ENCODE measurements around the gene ZC3H12C.

DNA sequence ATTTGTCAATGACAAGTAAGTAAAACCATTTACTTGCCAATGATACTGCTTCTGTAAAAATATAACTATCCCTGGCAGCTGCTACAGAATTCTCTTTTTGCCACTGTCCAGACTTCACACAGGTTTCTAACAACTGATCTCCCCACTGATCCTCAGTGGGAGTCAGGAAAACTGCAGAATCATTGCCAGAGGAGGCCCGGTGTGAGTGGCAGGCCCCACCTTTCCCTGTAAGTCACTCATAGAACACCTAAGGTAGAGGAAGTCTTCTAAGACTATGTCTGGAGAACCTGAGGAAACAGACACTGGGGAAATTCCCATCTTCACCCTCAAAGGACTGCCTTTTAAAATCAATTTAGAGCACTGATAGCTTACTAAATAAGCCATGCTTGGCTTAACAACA, 66.3 kb downstream of the ZC3H12C start:
- TF ChIP-seq, protein P1, sequence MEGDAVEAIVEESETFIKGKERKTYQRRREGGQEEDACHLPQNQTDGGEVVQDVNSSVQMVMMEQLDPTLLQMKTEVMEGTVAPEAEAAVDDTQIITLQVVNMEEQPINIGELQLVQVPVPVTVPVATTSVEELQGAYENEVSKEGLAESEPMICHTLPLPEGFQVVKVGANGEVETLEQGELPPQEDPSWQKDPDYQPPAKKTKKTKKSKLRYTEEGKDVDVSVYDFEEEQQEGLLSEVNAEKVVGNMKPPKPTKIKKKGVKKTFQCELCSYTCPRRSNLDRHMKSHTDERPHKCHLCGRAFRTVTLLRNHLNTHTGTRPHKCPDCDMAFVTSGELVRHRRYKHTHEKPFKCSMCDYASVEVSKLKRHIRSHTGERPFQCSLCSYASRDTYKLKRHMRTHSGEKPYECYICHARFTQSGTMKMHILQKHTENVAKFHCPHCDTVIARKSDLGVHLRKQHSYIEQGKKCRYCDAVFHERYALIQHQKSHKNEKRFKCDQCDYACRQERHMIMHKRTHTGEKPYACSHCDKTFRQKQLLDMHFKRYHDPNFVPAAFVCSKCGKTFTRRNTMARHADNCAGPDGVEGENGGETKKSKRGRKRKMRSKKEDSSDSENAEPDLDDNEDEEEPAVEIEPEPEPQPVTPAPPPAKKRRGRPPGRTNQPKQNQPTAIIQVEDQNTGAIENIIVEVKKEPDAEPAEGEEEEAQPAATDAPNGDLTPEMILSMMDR (IDR thresholded peaks at IDR 0.05), result no peak
- TF ChIP-seq POLR2A (IDR thresholded peaks at IDR 0.05), result no peak

All from esophagus squamous epithelium (tissue), 4 donors.